Measurements from ENCODE around the gene EVPL. TPM values are rescaled to one million over a fixed set of nuclear protein-coding genes. Genes with fewer than 3 reads are reported as not detected.

Gene EVPL
- total and polyA plus RNA-seq, 9 donors = 0.15 to 7.2 (median 1.0) TPM

GRCh38 chr17:76011951-76012350 lies 15.2 kb downstream of the EVPL start:
- WGBS, 3 donors = 81 to 91% (median 88%) methylated on average over 5 of the region's 5 CpGs
- TF ChIP-seq POLR2A (IDR thresholded peaks at IDR 0.05) (no peak), EP300 (IDR thresholded peaks at IDR 0.05) (no peak), CTCF (IDR thresholded peaks at IDR 0.05) (no peak)
- Histone ChIP-seq H3K27ac (no peak overlapping the region), H3K4me3 (no peak overlapping the region), H3K9me3 (no peaks in the 10 kb centered on the region), H3K4me1 (ENCODE audit: insufficient read depth) (no peaks in the 10 kb centered on the region), H3K27me3 (no peaks in the 10 kb centered on the region), H3K36me3 (no peaks in the 10 kb centered on the region)
- intact Hi-C loops (cut with DNase I) = loop anchor here in 2 of 4 donors (5.0 to 10.0 kb wide), 3 partner anchors 90 to 265 kb away; partner anchors contain the start of gene EXOC7 (in 1 of the 2)
- DNase-seq = no peak

- no peak for DNase-seq
- intact Hi-C loops (cut with DNase I) = loop anchor here in 3 of 4 donors (5.0 to 10.0 kb wide), 4 partner anchors 92 to 267 kb away; partner anchors contain the start of genes EXOC7 (in 1 of the 3) and MRPL38 (in 1 of the 3)
- Histone ChIP-seq H3K4me3 (no peak overlapping the region), H3K9me3 (no peaks in the 10 kb centered on the region), H3K4me1 (ENCODE audit: insufficient read depth) (peaks cover 4% of the 10 kb centered on the region), H3K36me3 (no peaks in the 10 kb centered on the region), H3K27ac (no peak overlapping the region), H3K27me3 (no peaks in the 10 kb centered on the region)
- 89 to 91% (median 91%) methylated on average over 20 to 21 of the region's 21 CpGs for WGBS, 3 donors
- no peak for TF ChIP-seq CTCF (IDR thresholded peaks at IDR 0.05)
- TF ChIP-seq EP300 (IDR thresholded peaks at IDR 0.05) = no peak
These were observed 17.0 kb downstream of the EVPL start for GRCh38 chr17:76009969-76010661.

- H3K36me3 ChIP-seq = no peaks in the 10 kb centered on the region
- 87 to 93% (median 88%) methylated on average over 20 of the region's 20 CpGs for WGBS, 3 donors
- H3K9me3 ChIP-seq = no peaks in the 10 kb centered on the region
- H3K27ac ChIP-seq = no peak overlapping the region
- TF ChIP-seq CTCF (IDR thresholded peaks at IDR 0.05) (no peak), EP300 (IDR thresholded peaks at IDR 0.05) (no peak), POLR2A (IDR thresholded peaks at IDR 0.05) (no peak)
- H3K27me3 ChIP-seq = no peaks in the 10 kb centered on the region
- H3K4me3 ChIP-seq = no peak overlapping the region
- intact Hi-C loops (cut with DNase I) = loop anchor here in 1 of 4 donors (5.0 kb wide), 1 partner anchor 107 kb away; the partner anchor contains the start of gene MRPL38
- DNase-seq = no peak
- H3K4me1 ChIP-seq (ENCODE audit: insufficient read depth) = peaks cover 11% of the 10 kb centered on the region
These were observed 17.7 kb downstream of the EVPL start for GRCh38 chr17:76009447-76009846.

GRCh38 chr17:76008630-76009425 lies 18.3 kb downstream of the EVPL start:
- WGBS, 3 donors = 79 to 91% (median 85%) methylated on average over 56 of the region's 56 CpGs
- intact Hi-C loops (cut with DNase I) = loop anchor here in 1 of 4 donors (5.0 kb wide), 1 partner anchor 107 kb away; the partner anchor contains the start of gene MRPL38
- H3K9me3 ChIP-seq = no peaks in the 10 kb centered on the region
- H3K27ac ChIP-seq = no peak overlapping the region
- no peak for TF ChIP-seq EP300 (IDR thresholded peaks at IDR 0.05)
- no peak for TF ChIP-seq POLR2A (IDR thresholded peaks at IDR 0.05)
- no peak for TF ChIP-seq CTCF (IDR thresholded peaks at IDR 0.05)
- H3K4me3 ChIP-seq = no peak overlapping the region
- no peak for DNase-seq
- no peaks in the 10 kb centered on the region for H3K27me3 ChIP-seq
- H3K4me1 ChIP-seq (ENCODE audit: insufficient read depth) = peaks cover 15% of the 10 kb centered on the region
- no peaks in the 10 kb centered on the region for H3K36me3 ChIP-seq
